NOMO-1 treated with DMSO at 0.1 percent for 48 hours (cell line): ENCODE measurements around the gene VCAM1.

ENCODE experiments used
- DNase-seq: peaks from one replicate; lab custom pipeline; 2025; ENCODE audit not compliant: unreplicated experiment; lab: John Stamatoyannopoulos, UW

The VCAM1 gene

GRCh38 chr1:100721526-100722207 lies 2.1 kb downstream of the VCAM1 start:
- peak; percentile 38 for DNase-seq

GRCh38 chr1:100722221-100722620 lies 2.7 kb downstream of the VCAM1 start:
- no peak for DNase-seq

DNA sequence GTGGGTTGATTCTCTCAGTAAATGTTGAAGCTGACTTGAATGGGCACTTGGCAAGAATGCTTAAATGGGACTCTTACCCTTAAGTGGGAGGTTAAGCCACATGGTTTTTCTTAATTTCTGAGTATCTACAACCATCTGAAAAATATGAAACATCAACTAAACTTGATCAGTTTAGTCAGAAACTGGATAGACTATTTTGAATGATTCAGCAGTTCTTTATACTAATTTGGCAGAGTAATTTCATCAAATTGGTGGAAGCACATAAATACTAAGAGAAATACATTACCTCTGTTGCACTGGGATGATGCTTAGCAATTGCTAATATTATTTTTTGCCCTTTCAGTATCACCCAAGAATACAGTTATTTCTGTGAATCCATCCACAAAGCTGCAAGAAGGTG lies 4.7 kb downstream of the VCAM1 start:
- DNase-seq = no peak

- no peak for DNase-seq
Measured at GRCh38 chr1:100730130-100730529, 10.6 kb downstream of the VCAM1 start.

GRCh38 chr1:100731309-100731708 lies 11.8 kb downstream of the VCAM1 start:
- no peak for DNase-seq

DNA sequence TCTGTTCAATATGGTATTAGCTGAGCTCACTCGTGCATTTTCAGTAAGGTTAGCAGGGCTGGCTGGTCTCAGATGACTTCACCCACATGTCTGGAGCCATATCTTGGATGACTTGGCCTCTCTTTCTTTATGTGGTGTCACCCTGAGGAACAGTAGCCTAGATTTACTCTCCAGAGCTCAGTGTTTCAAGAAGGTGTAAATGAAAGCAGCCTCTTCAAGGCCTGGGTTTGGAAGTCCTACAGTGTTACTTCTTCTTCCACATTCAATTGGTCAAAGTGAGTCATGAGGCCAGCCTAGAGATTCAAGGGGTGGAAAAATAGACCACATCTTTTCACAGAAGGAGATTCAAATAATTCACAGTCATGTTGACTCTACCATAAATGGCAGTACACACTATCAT lies 12.2 kb downstream of the VCAM1 start:
- no peak for DNase-seq

DNA sequence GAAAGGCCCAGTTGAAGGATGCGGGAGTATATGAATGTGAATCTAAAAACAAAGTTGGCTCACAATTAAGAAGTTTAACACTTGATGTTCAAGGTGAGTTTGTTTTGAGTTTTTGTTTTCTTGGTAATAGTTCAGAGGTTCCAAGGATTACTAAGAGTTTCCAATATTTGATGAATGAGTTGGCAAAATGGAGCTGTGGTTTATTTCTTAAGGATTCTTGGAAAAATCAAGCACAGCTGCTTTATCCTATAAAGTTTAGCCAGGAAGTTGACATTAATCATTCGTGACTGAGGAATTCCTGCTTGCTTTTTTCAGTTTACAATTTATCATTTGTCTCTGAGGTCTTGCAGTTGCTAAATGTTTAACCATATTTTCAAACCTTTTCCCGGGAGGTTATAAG lies 15.1 kb downstream of the VCAM1 start:
- DNase-seq = no peak

DNA sequence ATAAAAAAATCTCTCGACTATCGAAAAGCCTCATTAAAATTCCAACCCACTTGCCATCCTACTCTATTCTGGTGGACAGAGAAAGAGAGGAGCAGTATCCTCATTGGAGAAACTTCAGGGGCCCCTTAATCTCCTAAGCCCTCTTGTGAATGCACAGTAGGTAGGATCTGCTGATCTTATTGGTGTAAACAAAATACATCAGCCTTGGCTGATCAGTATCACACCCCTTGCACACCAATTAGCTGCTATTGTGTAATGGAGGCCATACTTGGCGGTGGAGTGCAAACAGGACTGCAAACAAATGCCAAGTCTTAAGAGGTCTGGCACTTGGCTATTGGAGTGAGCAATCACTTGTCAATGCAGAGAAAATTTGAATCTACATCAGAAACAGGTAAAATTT lies 15.7 kb downstream of the VCAM1 start:
- DNase-seq = no peak

DNA sequence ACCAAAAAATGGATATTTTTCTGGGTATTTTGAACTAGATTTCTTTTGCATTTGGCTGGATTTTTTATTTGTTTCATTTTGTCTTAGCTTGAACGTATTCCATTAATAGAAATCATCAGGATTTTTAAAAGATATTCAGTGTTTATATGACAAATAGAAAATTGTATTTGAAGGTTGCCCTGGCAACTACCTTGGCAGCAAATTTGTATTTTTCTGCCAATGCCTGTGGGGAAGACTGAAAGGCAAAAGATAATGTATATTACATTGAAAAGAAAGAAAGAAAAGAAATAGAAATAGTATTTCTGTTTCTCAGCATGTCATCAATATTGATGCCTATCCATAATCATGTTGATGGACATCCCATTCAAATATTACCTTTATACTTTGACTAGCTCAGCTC lies 16.8 kb downstream of the VCAM1 start:
- no peak for DNase-seq

DNA sequence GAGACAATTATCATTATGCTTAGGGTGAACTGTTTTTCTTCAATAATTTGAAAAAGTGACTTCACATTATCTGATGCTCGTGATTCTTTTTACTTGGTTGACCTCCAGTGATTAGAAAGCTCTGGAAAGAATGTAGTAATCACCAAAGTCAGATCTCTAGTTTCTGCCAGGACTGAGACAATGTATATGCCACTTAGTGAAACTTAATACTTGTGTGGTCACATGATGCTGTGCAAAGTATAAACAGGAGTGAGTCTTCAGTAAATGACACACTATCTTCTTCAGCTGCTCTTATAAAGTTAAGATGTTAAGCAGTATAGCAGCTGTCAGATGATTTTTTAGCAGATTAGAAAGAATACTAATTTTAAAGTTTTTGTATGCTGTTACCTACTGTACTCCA lies 17.2 kb downstream of the VCAM1 start:
- no peak for DNase-seq

- no peak for DNase-seq
Measured at GRCh38 chr1:100746542-100746932, 27.0 kb downstream of the VCAM1 start.

GRCh38 chr1:100747771-100748170 lies 28.2 kb downstream of the VCAM1 start:
- DNase-seq = no peak

DNA sequence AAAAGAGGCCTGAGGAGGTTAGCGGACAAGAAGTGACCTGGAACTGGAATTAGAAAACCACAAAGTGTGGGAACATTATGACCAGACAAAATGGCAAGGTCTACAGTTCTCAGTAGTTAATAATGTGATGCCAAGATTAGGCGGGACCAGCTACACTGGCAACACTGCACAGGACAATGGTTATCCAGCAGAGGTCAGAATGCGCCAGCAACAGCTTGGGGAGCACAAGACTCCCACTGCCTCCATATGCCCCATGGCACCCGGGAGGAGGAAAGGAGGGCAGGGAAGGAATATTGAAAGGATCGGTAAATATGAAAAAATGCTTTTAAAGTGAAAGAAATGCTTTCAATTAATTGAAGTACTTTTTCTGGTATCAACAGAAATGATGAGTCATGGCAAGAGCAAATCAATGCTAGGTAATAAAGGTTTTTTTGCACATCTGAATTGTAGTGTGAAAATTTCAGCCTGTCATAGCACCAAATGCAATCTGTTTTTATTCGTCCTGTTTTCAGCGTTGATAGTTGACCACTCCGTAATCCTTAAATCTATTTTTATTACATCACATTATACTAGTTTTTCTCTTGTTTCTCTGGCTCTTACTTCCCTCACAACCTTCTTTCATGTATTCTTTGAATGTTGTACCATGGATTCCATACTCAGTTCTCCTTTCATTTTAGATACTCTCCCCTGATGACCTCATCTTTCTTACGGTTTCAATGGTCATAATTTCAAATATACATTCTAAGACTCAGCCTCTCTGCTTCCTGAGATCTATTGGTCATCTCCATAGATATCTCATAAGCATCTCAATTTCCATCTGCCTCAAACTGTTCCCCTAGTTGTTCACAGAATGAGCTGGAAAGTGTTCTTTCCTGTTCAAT lies 30.7 kb downstream of the VCAM1 start:
- no peak for DNase-seq

GRCh38 chr1:100752791-100753190 lies 33.2 kb downstream of the VCAM1 start:
- no peak for DNase-seq

GRCh38 chr1:100757946-100758345 lies 38.4 kb downstream of the VCAM1 start:
- DNase-seq = no peak

GRCh38 chr1:100759188-100759587 lies 39.6 kb downstream of the VCAM1 start:
- DNase-seq = no peak

- no peak for DNase-seq
Measured at GRCh38 chr1:100760511-100760910, 41.0 kb downstream of the VCAM1 start.

GRCh38 chr1:100762461-100762860 lies 42.9 kb downstream of the VCAM1 start:
- DNase-seq = no peak

DNA sequence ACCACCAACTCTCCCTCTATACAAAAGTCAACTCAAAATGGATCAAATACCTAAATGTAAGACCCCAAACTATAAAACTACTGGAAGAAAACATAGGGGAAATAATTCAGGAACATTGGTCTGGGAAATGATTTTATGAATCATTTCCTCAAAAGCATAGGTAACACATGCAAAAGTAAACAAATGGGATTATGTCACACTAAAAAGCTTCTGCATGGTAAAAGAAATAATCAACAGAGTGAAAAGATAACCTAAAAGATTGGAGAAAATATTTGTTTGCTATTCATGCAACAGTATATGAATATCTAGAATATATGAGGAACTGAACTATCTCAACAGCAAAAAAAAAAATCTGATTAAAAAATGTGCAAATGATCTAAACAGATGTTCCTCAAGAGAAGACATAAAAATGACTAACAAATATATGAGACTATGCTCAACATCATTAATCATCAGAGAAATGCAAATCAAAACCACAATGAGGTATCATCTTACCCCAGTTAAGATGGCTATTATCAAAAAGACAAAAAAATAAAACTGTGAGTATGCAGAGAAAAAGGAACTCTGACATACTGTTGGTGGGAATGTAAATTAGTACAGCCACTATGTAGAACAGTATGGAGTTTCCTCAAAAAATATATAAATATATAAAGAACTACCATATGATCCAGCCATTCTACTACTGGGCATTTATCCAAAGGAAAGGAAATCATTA lies 47.8 kb downstream of the VCAM1 start:
- no peak for DNase-seq

- no peak for DNase-seq
Measured at GRCh38 chr1:100769323-100769722, 49.8 kb downstream of the VCAM1 start.

- no peak for DNase-seq
Measured at GRCh38 chr1:100769906-100770646, 50.5 kb downstream of the VCAM1 start.
